ENCODE measurements around the gene DENND5A.

- TF ChIP-seq CTCF (IDR thresholded peaks at IDR 0.05; ENCODE audit: borderline replicate concordance, extremely low read depth, low read length, poor library complexity, severe bottlenecking) (no peak), EZH2 (IDR thresholded peaks at IDR 0.05; ENCODE audit: borderline replicate concordance, low read depth, low read length, severe bottlenecking) (no peak)
Observed at GRCh38 chr11:9089636-9090035, 175.5 kb downstream of the DENND5A start.
